Uterus (tissue), 2 donors: Measurements from ENCODE around the gene ZMYND8.
"Not testable (repeated sequence)": the region's sequence is repeated elsewhere in the genome, so short reads cannot be mapped to it uniquely, and the experiment has no call there.

Experiments used
- CTCF ChIP-seq, 4 experiments: fragments of 200-600 bp in 2 of 4; fragments of 450-650 bp in 2 of 4; sonication (generic) in 2 of 4; IDR thresholded peaks; one replicate each; pipeline ENCODE4 v1.5.1; 2016 to 2019; ENCODE audit warnings: antibody characterized with exemption in 4 of 4, mild to moderate bottlenecking in 2 of 4, moderate library complexity in 1 of 4
- POLR2A ChIP-seq, 2 donors: fragments of 450-650 bp; IDR thresholded peaks; one replicate each; pipeline ENCODE4 v1.6.1; 2016; ENCODE audit warnings: antibody characterized with exemption in 2 of 2, mild to moderate bottlenecking in 1 of 2, moderate library complexity in 1 of 2

- not testable (repeated sequence) for TF ChIP-seq POLR2A, CTCF (IDR thresholded peaks at IDR 0.05)
Measured at GRCh38 chr20:47366301-47366700, 9.8 kb upstream of the ZMYND8 start.
